OCI-LY3 (cell line): ENCODE measurements around the gene LIN7C.

Experiments
- H2AFZ ChIP-seq: fragments of 200-600, 300-600 bp; shearing (Covaris generic); 2 replicates; pipeline ENCODE4 v1.6.0; 2014; ENCODE audit warnings: antibody characterized with exemption, low read depth, low read length
- H3K27ac ChIP-seq: fragments of 200-600, 300-600 bp; sonication (generic); 2 replicates; pipeline ENCODE4 v1.5.1; 2014; ENCODE audit warnings: mild to moderate bottlenecking, low read length, moderate library complexity, mixed read lengths
- H3K27me3 ChIP-seq: fragments of 200-600, 300-600 bp; sonication (generic); 2 replicates; pipeline ENCODE4 v1.6.1; 2014; ENCODE audit warnings: low read depth, low read length, mixed read lengths
- H3K36me3 ChIP-seq: fragments of 200-600, 300-600 bp; sonication (generic); replicated peaks from 2 replicates; pipeline ENCODE3; 2014; ENCODE audit warnings: low read depth, low read length, mixed read lengths
- H3K4me1 ChIP-seq: fragments of 300-600, 200-600 bp; sonication (generic); 2 replicates; pipeline ENCODE4 v1.6.1; 2014; ENCODE audit warnings: low read length, mixed read lengths
- H3K4me2 ChIP-seq: fragments of 200-600, 300-600 bp; sonication (generic); 2 replicates; pipeline ENCODE4 v1.6.1; 2014; ENCODE audit warnings: low read length, mixed read lengths
- H3K4me3 ChIP-seq: fragments of 300-600, 200-600 bp; sonication (generic); 2 replicates; pipeline ENCODE4 v1.5.1; 2014; ENCODE audit warnings: antibody characterized with exemption, mild to moderate bottlenecking, low read length, moderate library complexity
- H3K79me2 ChIP-seq: fragments of 300-600, 200-600 bp; shearing (Covaris generic); 2 replicates; pipeline ENCODE4 v1.6.1; 2014; ENCODE audit warnings: mild to moderate bottlenecking, low read length, mixed read lengths
- H3K9ac ChIP-seq: fragments of 300-600, 200-600 bp; shearing (Covaris generic); 2 replicates; pipeline ENCODE4 v1.6.0; 2014; ENCODE audit warnings: mild to moderate bottlenecking, low read length, moderate library complexity
- H3K9me3 ChIP-seq: fragments of 200-600, 300-600 bp; shearing (Covaris generic); 2 replicates; pipeline ENCODE4 v1.6.1; 2014; ENCODE audit warnings: low read length, mixed read lengths; ENCODE audit not compliant: insufficient read depth
- H4K20me1 ChIP-seq: fragments of 200-600, 300-600 bp; sonication (generic); 2 replicates; pipeline ENCODE4 v1.6.1; 2016; ENCODE audit warnings: low read length, mixed read lengths; ENCODE audit not compliant: insufficient read depth
- EZH2phosphoT487 ChIP-seq: fragments of 200-600 bp; shearing (Covaris generic); IDR thresholded peaks from 2 replicates; pipeline ENCODE4 v1.6.1; 2018; ENCODE audit warnings: antibody characterized with exemption, mixed run types, low read depth
- TF ChIP-seq, protein P1 (sequence below): fragments of 200-600, 300-600 bp; sonication (generic); IDR thresholded peaks from 2 replicates; pipeline ENCODE4 v1.5.1; 2014; ENCODE audit warnings: antibody characterized with exemption, low read length, low read depth

The LIN7C gene

DNA sequence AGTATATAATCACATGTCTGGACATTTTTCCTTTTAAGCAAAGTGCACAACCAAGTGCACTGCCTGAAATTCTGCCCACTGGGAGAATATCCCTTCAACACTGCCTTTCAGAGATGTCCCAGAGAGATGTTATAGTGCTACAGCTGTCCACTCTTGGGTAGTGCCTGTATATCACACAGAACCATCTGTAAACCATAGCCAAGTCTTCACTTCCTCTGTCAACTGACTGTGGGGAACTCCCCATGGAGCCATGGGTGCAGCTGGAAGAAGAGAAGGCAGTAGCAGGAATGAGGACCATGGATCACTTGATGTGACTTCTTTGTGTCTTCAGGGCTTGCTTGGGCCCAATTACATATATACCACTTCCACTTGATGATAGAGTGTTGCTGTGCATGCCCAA is 44.6 kb upstream of the LIN7C start:
- Histone ChIP-seq H3K4me1 (peaks cover 7% of the 10 kb centered on the region), H3K9me3 (no peaks in the 10 kb centered on the region), H3K4me3 (no peak overlapping the region), H3K4me2 (no peak overlapping the region), H3K9ac (no peak overlapping the region), H3K79me2 (no peaks in the 10 kb centered on the region), H4K20me1 (no peaks in the 10 kb centered on the region), H3K27me3 (no peaks in the 10 kb centered on the region), H3K27ac (no peak overlapping the region), H3K36me3 (no peaks in the 10 kb centered on the region), H2AFZ (no peak overlapping the region)
- TF ChIP-seq EZH2phosphoT487: no peak
- TF ChIP-seq, protein P1, sequence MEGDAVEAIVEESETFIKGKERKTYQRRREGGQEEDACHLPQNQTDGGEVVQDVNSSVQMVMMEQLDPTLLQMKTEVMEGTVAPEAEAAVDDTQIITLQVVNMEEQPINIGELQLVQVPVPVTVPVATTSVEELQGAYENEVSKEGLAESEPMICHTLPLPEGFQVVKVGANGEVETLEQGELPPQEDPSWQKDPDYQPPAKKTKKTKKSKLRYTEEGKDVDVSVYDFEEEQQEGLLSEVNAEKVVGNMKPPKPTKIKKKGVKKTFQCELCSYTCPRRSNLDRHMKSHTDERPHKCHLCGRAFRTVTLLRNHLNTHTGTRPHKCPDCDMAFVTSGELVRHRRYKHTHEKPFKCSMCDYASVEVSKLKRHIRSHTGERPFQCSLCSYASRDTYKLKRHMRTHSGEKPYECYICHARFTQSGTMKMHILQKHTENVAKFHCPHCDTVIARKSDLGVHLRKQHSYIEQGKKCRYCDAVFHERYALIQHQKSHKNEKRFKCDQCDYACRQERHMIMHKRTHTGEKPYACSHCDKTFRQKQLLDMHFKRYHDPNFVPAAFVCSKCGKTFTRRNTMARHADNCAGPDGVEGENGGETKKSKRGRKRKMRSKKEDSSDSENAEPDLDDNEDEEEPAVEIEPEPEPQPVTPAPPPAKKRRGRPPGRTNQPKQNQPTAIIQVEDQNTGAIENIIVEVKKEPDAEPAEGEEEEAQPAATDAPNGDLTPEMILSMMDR: no peak

DNA sequence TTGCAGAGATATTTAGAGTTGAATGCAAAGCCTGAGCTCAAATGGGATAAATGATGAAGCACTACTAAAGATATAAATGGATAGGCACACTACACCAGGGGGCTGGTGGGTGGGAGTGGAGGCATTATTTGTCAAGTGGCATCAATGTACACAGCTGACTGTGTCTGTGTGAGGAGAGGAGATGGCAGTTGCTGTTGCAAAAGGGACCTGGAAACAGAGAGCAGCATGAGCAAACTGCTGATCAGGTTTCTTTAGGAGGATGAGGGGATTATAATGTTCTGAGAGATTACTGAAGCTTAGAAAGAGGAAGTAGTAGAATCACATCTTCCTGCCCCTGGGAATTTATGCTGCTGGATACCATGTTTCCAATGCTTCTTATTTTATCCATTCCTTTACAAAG is 39.4 kb upstream of the LIN7C start:
- Histone ChIP-seq H3K4me3 (no peak overlapping the region), H3K36me3 (no peaks in the 10 kb centered on the region), H3K9me3 (no peaks in the 10 kb centered on the region), H3K79me2 (no peaks in the 10 kb centered on the region), H2AFZ (no peak overlapping the region), H3K27ac (no peak overlapping the region), H3K4me2 (no peak overlapping the region), H4K20me1 (no peaks in the 10 kb centered on the region), H3K4me1 (peaks cover 5% of the 10 kb centered on the region), H3K9ac (no peak overlapping the region), H3K27me3 (no peaks in the 10 kb centered on the region)
- TF ChIP-seq, protein P1: no peak
- no peak for TF ChIP-seq EZH2phosphoT487

DNA sequence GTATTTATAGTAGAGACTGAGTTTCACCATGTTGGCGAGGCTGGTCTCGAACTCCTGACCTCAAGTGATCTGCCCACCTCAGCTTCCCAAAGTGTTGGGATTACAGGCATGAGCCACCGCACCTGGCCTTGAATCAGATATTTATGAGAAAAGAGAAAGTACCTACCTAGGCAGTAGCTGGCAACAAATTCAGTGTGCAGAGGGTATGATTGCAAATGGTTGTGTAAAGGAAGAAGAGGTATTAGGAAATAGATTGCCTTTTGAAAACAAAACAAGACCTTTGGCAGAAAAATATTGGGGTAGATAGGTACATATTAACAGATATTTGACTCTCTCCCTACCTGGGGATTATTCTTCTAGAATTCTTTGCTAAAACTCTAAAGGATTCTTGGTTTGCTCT is 38.5 kb upstream of the LIN7C start:
- Histone ChIP-seq H4K20me1 (no peaks in the 10 kb centered on the region), H3K79me2 (no peaks in the 10 kb centered on the region), H3K9ac (no peak overlapping the region), H3K4me3 (no peak overlapping the region), H3K27ac (no peak overlapping the region), H3K36me3 (no peaks in the 10 kb centered on the region), H3K27me3 (no peaks in the 10 kb centered on the region), H3K4me2 (no peak overlapping the region), H3K4me1 (peaks cover 3% of the 10 kb centered on the region), H3K9me3 (no peaks in the 10 kb centered on the region), H2AFZ (no peak overlapping the region)
- TF ChIP-seq EZH2phosphoT487: no peak
- TF ChIP-seq, protein P1: no peak

DNA sequence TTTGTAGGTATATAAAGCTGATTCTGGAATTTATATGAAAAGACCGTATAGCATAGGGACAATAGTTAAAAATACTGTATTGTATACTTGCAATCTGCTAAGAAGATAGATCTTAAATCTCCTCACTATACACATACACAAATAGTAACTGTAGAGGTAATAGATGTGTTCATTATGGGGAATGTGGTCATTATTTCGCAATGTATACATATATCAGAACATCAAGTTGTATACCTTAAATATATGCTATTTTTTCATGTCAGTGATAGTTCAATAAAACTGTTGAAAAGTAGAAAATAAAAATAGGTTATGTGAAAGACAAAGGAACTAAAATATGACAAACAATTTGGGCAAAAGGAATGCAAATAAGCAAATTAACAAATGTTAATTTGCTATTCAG is 35.2 kb upstream of the LIN7C start:
- TF ChIP-seq, protein P1: no peak
- Histone ChIP-seq H3K36me3 (no peaks in the 10 kb centered on the region), H3K4me1 (peaks cover 3% of the 10 kb centered on the region)

More for the DNA sequence above, 35.2 kb upstream of the LIN7C start:
- H3K4me3 ChIP-seq: no peak overlapping the region
- no peak overlapping the region for H3K4me2 ChIP-seq
- H3K27ac ChIP-seq: no peak overlapping the region
- H3K79me2 ChIP-seq: no peaks in the 10 kb centered on the region
- H4K20me1 ChIP-seq: no peaks in the 10 kb centered on the region
- no peak overlapping the region for H2AFZ ChIP-seq
- no peaks in the 10 kb centered on the region for H3K9me3 ChIP-seq
- H3K27me3 ChIP-seq: no peaks in the 10 kb centered on the region
- no peak overlapping the region for H3K9ac ChIP-seq
